ENCODE results near the gene YDJC. TPM values are rescaled to one million over a fixed set of nuclear protein-coding genes. Genes with fewer than 3 reads are reported as not detected.
"Not testable (repeated sequence)": the region's sequence is repeated elsewhere in the genome, so short reads cannot be mapped to it uniquely, and the experiment has no call there.

The YDJC gene
- polyA plus RNA-seq, 2 donors: 28.5 to 31.4 TPM

DNA sequence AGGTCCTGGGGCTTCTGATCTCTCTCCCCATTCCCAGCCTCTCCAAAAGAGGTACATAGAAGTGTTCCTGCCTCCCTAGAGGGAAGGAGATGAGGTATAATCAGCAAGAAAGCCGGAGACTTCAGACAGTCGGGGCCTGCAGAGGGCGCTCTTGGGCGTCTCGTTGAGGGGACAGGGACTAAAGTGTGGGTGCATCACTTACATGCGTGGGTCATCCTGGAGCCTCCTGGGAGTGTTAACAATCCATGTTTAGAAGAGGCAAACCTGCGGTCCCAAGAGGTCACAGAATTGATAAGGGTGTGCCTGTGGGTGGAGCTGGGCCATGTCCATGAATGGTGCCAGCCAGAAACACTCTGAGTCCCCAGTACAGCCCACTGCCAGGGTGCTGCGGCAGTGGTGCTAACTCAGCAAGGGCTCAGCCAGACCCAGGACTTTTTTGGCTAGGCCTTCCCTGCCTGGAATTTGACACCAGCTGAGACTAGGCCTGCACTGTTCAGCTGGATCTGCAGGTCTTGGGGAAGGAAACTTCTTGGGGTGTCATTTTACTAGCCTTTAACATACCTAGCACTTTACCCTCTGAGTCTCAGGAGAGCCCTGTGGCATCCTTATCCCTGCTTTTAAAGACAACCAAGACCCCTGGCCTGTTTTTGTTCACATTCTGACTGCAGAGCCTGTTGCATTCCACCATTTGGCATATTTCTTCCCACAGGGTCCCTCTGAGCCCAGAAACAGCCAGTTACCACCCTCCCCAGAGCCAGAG lies 5.5 kb downstream of the YDJC start:
- Histone ChIP-seq H3K27me3 (ENCODE audit: control insufficient read depth in 1 of 2, insufficient read depth in 2 of 2, low read length in 2 of 2) (no peaks in the 10 kb centered on the region), H3K27ac (ENCODE audit: low read depth in 2 of 2, low read length in 1 of 2) (peak overlapping the region; percentile 19 to 29), H3K4me3 (ENCODE audit: low read depth in 1 of 2, low read length in 2 of 2) (no peak overlapping the region), H3K4me1 (ENCODE audit: control insufficient read depth in 2 of 2, insufficient read depth in 2 of 2, low read length in 1 of 2) (peaks cover 8 to 27% of the 10 kb centered on the region in 2 donors), H3K36me3 (ENCODE audit: control insufficient read depth in 2 of 2, insufficient read depth in 2 of 2, low read length in 1 of 2) (peaks cover 0 to 22% of the 10 kb centered on the region in 2 donors), H3K9me3 (ENCODE audit: control insufficient read depth in 2 of 2, insufficient read depth in 1 of 2, low read depth in 1 of 2, low read length in 1 of 2) (no peaks in the 10 kb centered on the region)
- 54 to 56% methylated on average over 8 of the region's 8 CpGs for WGBS, 2 donors

DNA sequence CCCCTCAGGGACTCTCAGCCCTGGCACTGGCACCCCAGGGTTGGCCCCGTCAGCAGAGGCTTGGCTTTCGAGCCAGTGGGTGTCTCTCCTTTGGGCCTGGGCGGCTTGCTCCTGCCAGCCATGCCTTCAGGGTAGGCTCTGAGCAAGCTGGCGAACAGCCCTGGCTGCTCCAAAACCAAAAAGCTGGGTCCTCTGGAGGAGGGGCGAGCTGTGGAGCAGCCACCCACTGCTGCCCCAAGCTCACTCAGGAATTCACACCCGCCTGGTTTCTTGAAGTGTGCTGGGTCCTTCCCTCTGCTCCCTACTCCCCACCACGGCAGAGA lies 6.2 kb downstream of the YDJC start:
- peaks cover 4 to 21% of the 10 kb centered on the region in 2 donors for H3K4me1 ChIP-seq (ENCODE audit: control insufficient read depth in 2 of 2, insufficient read depth in 2 of 2, low read length in 1 of 2)
- no peaks in the 10 kb centered on the region for H3K9me3 ChIP-seq (ENCODE audit: control insufficient read depth in 2 of 2, insufficient read depth in 1 of 2, low read depth in 1 of 2, low read length in 1 of 2)
- peaks cover 0 to 24% of the 10 kb centered on the region in 2 donors for H3K36me3 ChIP-seq (ENCODE audit: control insufficient read depth in 2 of 2, insufficient read depth in 2 of 2, low read length in 1 of 2)
- no peaks in the 10 kb centered on the region for H3K27me3 ChIP-seq (ENCODE audit: control insufficient read depth in 1 of 2, insufficient read depth in 2 of 2, low read length in 2 of 2)
- 53 to 80% methylated on average over 7 of the region's 7 CpGs for WGBS, 2 donors
- H3K27ac ChIP-seq (ENCODE audit: low read depth in 2 of 2, low read length in 1 of 2): peak overlapping the region; percentile 19 to 29
- H3K4me3 ChIP-seq (ENCODE audit: low read depth in 1 of 2, low read length in 2 of 2): no peak overlapping the region

DNA sequence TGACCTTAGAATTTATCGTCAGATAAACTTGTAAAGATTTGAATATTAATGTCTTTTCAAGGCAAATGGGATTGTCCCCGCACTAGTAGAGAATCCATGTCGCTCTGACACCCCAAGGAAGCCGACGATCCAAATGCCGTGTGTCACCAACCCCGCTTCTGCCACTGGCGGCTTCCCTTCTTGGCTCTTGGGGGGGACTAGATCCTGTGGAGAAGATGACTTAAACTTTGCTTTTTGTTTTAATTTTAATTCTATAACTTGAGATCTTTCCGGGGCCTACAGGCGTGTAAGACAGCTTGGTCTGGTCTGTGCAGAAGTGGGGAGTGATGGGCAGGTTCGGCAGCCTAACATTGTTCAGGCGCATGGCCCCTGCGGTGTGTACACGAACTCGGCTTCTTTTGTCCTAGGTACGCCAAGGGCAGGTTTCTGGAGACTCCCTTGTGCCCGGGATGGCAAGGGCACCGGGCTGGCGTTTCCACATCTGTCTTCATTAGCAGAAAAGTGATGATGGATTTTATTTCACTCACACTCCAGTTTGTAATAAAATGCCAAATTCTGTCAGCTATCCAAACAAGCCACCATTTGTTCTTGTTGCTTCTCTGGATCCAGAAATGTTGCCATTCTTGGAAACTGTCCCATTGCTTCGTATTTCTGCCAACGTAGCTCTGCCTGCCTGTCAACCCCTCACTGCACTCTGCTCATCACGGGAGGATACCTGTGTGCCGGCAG lies 6.7 kb downstream of the YDJC start:
- no peak overlapping the region for H3K4me3 ChIP-seq (ENCODE audit: low read depth in 1 of 2, low read length in 2 of 2)
- peaks cover 4 to 16% of the 10 kb centered on the region in 2 donors for H3K4me1 ChIP-seq (ENCODE audit: control insufficient read depth in 2 of 2, insufficient read depth in 2 of 2, low read length in 1 of 2)
- WGBS, 2 donors: 61 to 78% methylated on average over 23 of the region's 23 CpGs
- peaks cover 0 to 21% of the 10 kb centered on the region in 2 donors for H3K36me3 ChIP-seq (ENCODE audit: control insufficient read depth in 2 of 2, insufficient read depth in 2 of 2, low read length in 1 of 2)
- peak overlapping the region; percentile 19 to 29 for H3K27ac ChIP-seq (ENCODE audit: low read depth in 2 of 2, low read length in 1 of 2)
- no peaks in the 10 kb centered on the region for H3K27me3 ChIP-seq (ENCODE audit: control insufficient read depth in 1 of 2, insufficient read depth in 2 of 2, low read length in 2 of 2)
- no peaks in the 10 kb centered on the region for H3K9me3 ChIP-seq (ENCODE audit: control insufficient read depth in 2 of 2, insufficient read depth in 1 of 2, low read depth in 1 of 2, low read length in 1 of 2)

DNA sequence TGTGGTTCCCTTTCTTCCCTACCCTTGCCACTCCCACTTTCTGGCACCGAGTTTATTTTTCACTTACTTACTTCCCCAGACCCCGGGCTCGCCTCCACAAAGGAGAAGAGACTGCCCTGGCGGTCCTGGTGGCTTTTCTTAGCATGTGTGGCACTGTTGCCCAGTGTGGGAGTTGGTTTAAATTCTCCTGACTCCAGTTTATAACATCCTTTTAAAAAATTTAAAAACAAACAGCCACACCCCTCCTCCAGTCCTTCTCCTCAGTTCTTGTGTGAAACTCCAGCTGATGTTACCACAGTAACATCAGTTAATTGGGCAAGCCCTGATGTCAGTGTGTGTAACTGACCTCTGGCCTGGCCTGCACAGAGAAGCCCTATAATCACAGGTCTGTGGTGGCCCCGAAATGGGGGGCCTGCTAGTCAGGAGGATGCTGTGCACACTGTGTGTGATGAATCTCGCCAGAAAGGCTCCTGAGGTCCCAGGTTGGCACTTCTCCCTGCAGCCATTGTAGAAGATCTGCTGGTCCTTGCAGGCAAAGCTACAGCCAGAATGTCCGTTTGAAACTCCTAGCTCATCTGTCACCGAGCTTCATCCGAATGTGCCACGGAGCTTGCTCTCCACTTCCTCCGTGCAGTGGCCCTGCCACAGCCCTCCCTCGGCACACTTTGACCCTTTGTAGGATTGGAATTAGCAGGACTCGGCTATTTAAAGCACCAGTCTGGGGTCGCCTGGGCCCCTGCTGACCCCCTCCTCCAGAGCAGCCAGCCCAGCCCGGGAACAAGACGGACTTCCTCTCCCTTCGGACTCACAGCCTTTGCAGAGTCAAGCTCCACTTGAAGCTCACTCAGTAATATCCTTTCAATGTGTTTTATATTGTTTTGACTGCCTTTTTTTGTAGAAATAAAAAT lies 7.6 kb downstream of the YDJC start:
- Histone ChIP-seq H3K4me1 (ENCODE audit: control insufficient read depth in 2 of 2, insufficient read depth in 2 of 2, low read length in 1 of 2) (peaks cover 4 to 16% of the 10 kb centered on the region in 2 donors), H3K4me3 (ENCODE audit: low read depth in 1 of 2, low read length in 2 of 2) (no peak overlapping the region), H3K36me3 (ENCODE audit: control insufficient read depth in 2 of 2, insufficient read depth in 2 of 2, low read length in 1 of 2) (peaks cover 0 to 21% of the 10 kb centered on the region in 2 donors), H3K27ac (ENCODE audit: low read depth in 2 of 2, low read length in 1 of 2) (no peak overlapping the region), H3K27me3 (ENCODE audit: control insufficient read depth in 1 of 2, insufficient read depth in 2 of 2, low read length in 2 of 2) (no peaks in the 10 kb centered on the region), H3K9me3 (ENCODE audit: control insufficient read depth in 2 of 2, insufficient read depth in 1 of 2, low read depth in 1 of 2, low read length in 1 of 2) (no peaks in the 10 kb centered on the region)
- 70 to 71% methylated on average over 17 of the region's 17 CpGs for WGBS, 2 donors

DNA sequence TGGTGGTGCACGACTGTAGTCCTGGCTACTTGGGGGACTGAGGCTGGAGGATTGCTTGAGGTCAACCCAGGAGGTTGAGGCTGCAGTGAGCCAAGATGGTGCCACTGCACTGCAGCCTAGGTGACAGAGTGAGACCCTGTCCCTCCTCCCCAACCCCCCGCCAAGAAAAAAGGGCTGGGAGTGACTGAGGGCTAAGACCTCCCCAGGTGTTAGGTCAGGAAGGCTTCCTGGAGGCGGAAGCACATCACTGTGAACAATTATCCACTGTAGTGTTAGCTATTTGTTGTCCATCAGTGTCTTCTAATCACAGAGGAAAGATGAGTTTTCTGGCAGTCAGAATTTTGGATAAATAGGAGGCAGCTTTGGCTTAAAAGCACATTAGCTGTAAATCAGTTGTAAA lies 8.8 kb downstream of the YDJC start:
- Histone ChIP-seq H3K4me1 (ENCODE audit: control insufficient read depth in 2 of 2, insufficient read depth in 2 of 2, low read length in 1 of 2) (peaks cover 4 to 14% of the 10 kb centered on the region in 2 donors), H3K36me3 (ENCODE audit: control insufficient read depth in 2 of 2, insufficient read depth in 2 of 2, low read length in 1 of 2) (peaks cover 0 to 21% of the 10 kb centered on the region in 2 donors)
- WGBS, 2 donors: 90 to 93% methylated on average over 3 of the region's 3 CpGs

DNA sequence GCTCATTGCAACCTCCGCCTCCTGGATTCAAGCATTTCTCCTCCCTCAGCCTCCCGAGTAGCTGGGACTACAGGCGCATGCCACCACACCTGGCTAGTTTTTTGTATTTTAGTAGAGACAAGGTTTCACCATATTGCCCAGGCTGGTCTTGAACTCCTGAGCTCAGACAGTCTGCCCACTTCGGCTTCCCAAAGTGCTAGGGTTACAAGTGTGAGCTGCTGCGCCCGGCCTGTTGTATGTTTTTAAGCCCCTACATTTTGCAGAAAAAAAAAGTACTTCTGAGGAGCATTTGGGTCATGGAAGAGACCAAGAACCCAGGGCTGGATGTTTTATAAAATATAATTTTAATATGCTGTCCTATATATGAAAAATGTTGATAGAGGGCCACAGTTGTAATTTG lies 12.5 kb downstream of the YDJC start:
- not testable (repeated sequence) for H3K4me3 ChIP-seq (ENCODE audit: low read depth in 1 of 2, low read length in 2 of 2); H3K27me3 ChIP-seq (ENCODE audit: control insufficient read depth in 1 of 2, insufficient read depth in 2 of 2, low read length in 2 of 2); H3K27ac ChIP-seq (ENCODE audit: low read depth in 2 of 2, low read length in 1 of 2); H3K9me3 ChIP-seq (ENCODE audit: control insufficient read depth in 2 of 2, insufficient read depth in 1 of 2, low read depth in 1 of 2, low read length in 1 of 2); H3K4me1 ChIP-seq (ENCODE audit: control insufficient read depth in 2 of 2, insufficient read depth in 2 of 2, low read length in 1 of 2)
- 96 to 98% methylated on average over 6 of the region's 6 CpGs for WGBS, 2 donors
- H3K36me3 ChIP-seq (ENCODE audit: control insufficient read depth in 2 of 2, insufficient read depth in 2 of 2, low read length in 1 of 2): peaks cover 2 to 15% of the 10 kb centered on the region in 2 donors

More for the DNA sequence above, 8.8 kb downstream of the YDJC start:
- Histone ChIP-seq H3K27ac (ENCODE audit: low read depth in 2 of 2, low read length in 1 of 2) (no peak overlapping the region), H3K9me3 (ENCODE audit: control insufficient read depth in 2 of 2, insufficient read depth in 1 of 2, low read depth in 1 of 2, low read length in 1 of 2) (no peaks in the 10 kb centered on the region), H3K27me3 (ENCODE audit: control insufficient read depth in 1 of 2, insufficient read depth in 2 of 2, low read length in 2 of 2) (no peaks in the 10 kb centered on the region), H3K4me3 (ENCODE audit: low read depth in 1 of 2, low read length in 2 of 2) (no peak overlapping the region)

DNA sequence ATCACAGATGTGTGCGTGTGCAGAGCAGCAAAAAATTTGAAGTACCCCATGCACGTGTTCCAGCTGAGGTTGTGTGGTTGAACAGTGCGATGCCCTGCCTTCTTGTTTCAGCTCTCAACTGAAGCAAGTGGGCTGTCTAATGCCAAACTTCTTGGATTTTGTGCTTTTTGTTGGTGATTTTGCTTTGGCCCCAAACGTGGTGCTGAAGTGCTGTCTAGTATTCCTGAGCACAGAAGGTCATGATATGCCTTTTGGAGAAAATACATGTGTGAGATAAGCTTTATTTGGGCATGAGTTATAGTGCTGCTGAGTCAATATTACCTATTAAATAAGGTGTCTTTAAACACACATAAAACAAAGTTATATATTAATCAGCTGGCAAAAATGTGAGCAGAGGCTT lies 14.1 kb downstream of the YDJC start:
- no peaks in the 10 kb centered on the region for H3K27me3 ChIP-seq (ENCODE audit: control insufficient read depth in 1 of 2, insufficient read depth in 2 of 2, low read length in 2 of 2)
- no peaks in the 10 kb centered on the region for H3K9me3 ChIP-seq (ENCODE audit: control insufficient read depth in 2 of 2, insufficient read depth in 1 of 2, low read depth in 1 of 2, low read length in 1 of 2)
- WGBS, 2 donors: 68 to 81% methylated on average over 4 of the region's 4 CpGs
- H3K4me1 ChIP-seq (ENCODE audit: control insufficient read depth in 2 of 2, insufficient read depth in 2 of 2, low read length in 1 of 2): peaks cover 0 to 2% of the 10 kb centered on the region in 2 donors
- H3K4me3 ChIP-seq (ENCODE audit: low read depth in 1 of 2, low read length in 2 of 2): no peak overlapping the region
- no peak overlapping the region for H3K27ac ChIP-seq (ENCODE audit: low read depth in 2 of 2, low read length in 1 of 2)
- peaks cover 10 to 15% of the 10 kb centered on the region in 2 donors for H3K36me3 ChIP-seq (ENCODE audit: control insufficient read depth in 2 of 2, insufficient read depth in 2 of 2, low read length in 1 of 2)

DNA sequence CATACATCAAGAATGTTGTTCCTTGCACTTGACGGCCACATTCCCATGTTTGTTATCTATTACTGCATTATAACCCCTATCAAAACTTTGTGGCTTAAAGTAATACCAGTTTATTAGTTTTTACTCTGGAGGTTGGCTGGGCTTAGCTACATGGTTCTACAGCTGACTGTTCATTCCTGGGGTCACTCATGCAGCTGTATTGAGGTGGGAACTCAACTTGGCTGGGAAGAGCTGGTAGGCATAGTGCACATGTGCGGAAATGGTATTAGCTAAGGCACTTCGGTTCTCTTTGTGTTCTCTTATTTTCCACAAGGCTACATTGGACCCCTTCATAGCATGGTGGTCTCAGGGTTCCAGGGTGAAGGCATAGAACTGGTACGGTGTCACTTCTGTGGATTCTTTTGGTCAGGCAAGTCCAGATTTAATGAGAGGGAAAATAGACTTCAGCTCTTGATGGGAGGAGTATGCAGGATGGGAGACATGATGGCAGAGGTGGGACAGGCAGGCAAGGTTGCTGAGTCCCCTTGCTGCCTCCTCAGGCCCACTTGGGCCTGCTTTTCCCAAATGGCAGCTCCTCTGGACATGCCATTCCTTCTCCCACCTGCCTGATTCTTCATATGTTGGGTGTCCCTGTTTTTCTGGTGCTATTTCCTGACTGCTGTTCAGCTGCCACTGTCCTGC lies 16.1 kb downstream of the YDJC start:
- Histone ChIP-seq H3K4me1 (ENCODE audit: control insufficient read depth in 2 of 2, insufficient read depth in 2 of 2, low read length in 1 of 2) (peaks cover 0 to 2% of the 10 kb centered on the region in 2 donors), H3K27me3 (ENCODE audit: control insufficient read depth in 1 of 2, insufficient read depth in 2 of 2, low read length in 2 of 2) (no peaks in the 10 kb centered on the region), H3K27ac (ENCODE audit: low read depth in 2 of 2, low read length in 1 of 2) (no peak overlapping the region), H3K36me3 (ENCODE audit: control insufficient read depth in 2 of 2, insufficient read depth in 2 of 2, low read length in 1 of 2) (peaks cover 9 to 10% of the 10 kb centered on the region in 2 donors), H3K9me3 (ENCODE audit: control insufficient read depth in 2 of 2, insufficient read depth in 1 of 2, low read depth in 1 of 2, low read length in 1 of 2) (no peaks in the 10 kb centered on the region), H3K4me3 (ENCODE audit: low read depth in 1 of 2, low read length in 2 of 2) (no peak overlapping the region)
- 90 to 96% methylated on average over 4 of the region's 4 CpGs for WGBS, 2 donors

DNA sequence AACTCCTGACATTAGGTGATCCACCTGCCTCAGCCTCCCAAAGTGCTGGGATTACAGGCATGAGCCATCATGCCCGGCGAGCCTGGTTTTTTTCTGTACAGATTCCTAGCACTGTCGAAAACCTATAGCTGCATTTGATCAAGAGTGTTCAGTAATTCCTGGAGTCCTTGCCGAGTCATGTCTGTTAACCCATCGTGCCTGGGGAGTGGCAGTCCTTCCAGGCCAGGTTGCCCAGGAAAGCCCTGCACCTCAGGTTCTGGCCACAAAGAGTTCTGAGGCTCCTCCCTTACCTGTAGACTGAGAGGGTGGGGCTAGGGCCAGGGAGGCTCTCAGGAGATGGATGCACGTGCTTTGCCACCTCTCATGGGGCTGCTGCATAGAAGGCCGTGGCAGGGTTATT lies 17.0 kb downstream of the YDJC start:
- Histone ChIP-seq H3K9me3 (ENCODE audit: control insufficient read depth in 2 of 2, insufficient read depth in 1 of 2, low read depth in 1 of 2, low read length in 1 of 2) (no peaks in the 10 kb centered on the region), H3K27ac (ENCODE audit: low read depth in 2 of 2, low read length in 1 of 2) (peak overlapping the region in 1 of 2 donors; percentile 42), H3K27me3 (ENCODE audit: control insufficient read depth in 1 of 2, insufficient read depth in 2 of 2, low read length in 2 of 2) (no peaks in the 10 kb centered on the region), H3K4me1 (ENCODE audit: control insufficient read depth in 2 of 2, insufficient read depth in 2 of 2, low read length in 1 of 2) (peaks cover 0 to 4% of the 10 kb centered on the region in 2 donors), H3K4me3 (ENCODE audit: low read depth in 1 of 2, low read length in 2 of 2) (no peak overlapping the region), H3K36me3 (ENCODE audit: control insufficient read depth in 2 of 2, insufficient read depth in 2 of 2, low read length in 1 of 2) (peaks cover 9 to 10% of the 10 kb centered on the region in 2 donors)
- WGBS, 2 donors: 54 to 69% methylated on average over 7 of the region's 7 CpGs

Measured in esophagus (tissue), 2 donors.